HepG2 (cell line): Measurements from ENCODE around the gene NUB1. TPM values are rescaled to one million over a fixed set of nuclear protein-coding genes. Genes with fewer than 3 reads are reported as not detected.

Experiments used
- ATAC-seq: fragments of 200-7000 bp; cut with Tn5 transposase; 3 replicates; pipeline ENCODE4 v1.9.1; 2020; ENCODE audit warnings: mild to moderate bottlenecking, moderate library complexity
- BruUV-seq: library from RNA; stranded (reverse); fragments of 400-500 nt; replicated peaks from 2 replicates; lab custom pipeline; 2021; lab: Mats Ljungman, UMichigan
- CTCF ChIA-PET: fragments of 300-600 bp; formaldehyde crosslinking; extraction: SDS; loops from one replicate; lab custom pipeline; 2021; ENCODE audit warnings: low total read pairs, inconsistent platforms, low intra/inter-chr PET ratio; lab: Yijun Ruan, JAX
- POLR2A ChIA-PET: fragments of 350-600 bp; sonication (Branson Sonifier 250); formaldehyde crosslinking; loops from one replicate; lab custom pipeline; 2020; ENCODE audit warnings: antibody characterized with exemption, inconsistent platforms; lab: Yijun Ruan, JAX
- DNase-seq: peaks from one replicate; pipeline ENCODE4 v3.0.0-alpha.2; 2015; ENCODE audit warnings: low spot score
- FAIRE-seq: peaks from 3 replicates; lab custom pipeline; 2011; peaks lifted over from hg19 to GRCh38; lab: Jason Lieb, UNC
- H2AFZ ChIP-seq: one replicate; pipeline ENCODE4 v1.6.1; 2011; ENCODE audit warnings: low read length, inconsistent platforms
- H3K27ac ChIP-seq: fragments of 300-600 bp; 3 replicates; pipeline ENCODE4 v1.8.0; 2011; ENCODE audit warnings: mixed run types, mild to moderate bottlenecking, mixed read lengths, low read length, inconsistent platforms; ENCODE audit not compliant: insufficient read depth; ENCODE audit errors: extremely low read length
- H3K27me3 ChIP-seq, 2 experiments: fragments of 200-600 bp in 1 of 2; 2 replicates in 1 of 2; 3 replicates in 1 of 2; pipeline versions ENCODE4 v1.6.0 to v1.8.0; 2011; ENCODE audit warnings: low read length in 2 of 2, mild to moderate bottlenecking in 2 of 2, moderate library complexity in 2 of 2, inconsistent platforms in 1 of 2; ENCODE audit not compliant: insufficient read depth in 2 of 2, control insufficient read depth in 1 of 2
- H3K36me3 ChIP-seq, 2 experiments: fragments of 200-600 bp in 1 of 2; replicated peaks in 1 of 2; 2 replicates in 1 of 2; 3 replicates in 1 of 2; pipeline versions ENCODE4 v1.5.1 to v1.8.0; 2011; ENCODE audit warnings: low read length in 2 of 2, inconsistent platforms in 1 of 2; ENCODE audit not compliant: insufficient read depth in 2 of 2, control insufficient read depth in 1 of 2
- H3K4me1 ChIP-seq: 2 replicates; pipeline ENCODE4 v1.5.1; 2012; ENCODE audit warnings: low read length, inconsistent platforms; ENCODE audit not compliant: insufficient read depth
- H3K4me2 ChIP-seq: 2 replicates; pipeline ENCODE4 v1.6.0; 2011; ENCODE audit warnings: low read depth, low read length, inconsistent platforms
- H3K4me3 ChIP-seq, 3 experiments: fragments of 200-600 bp in 1 of 3; sonication (generic), shearing (Covaris generic) in 1 of 3; replicated peaks in 1 of 3; 2 replicates each; pipeline ENCODE4 v1.5.1; 2011 to 2016; ENCODE audit warnings: low read length in 3 of 3, inconsistent platforms in 2 of 3, low read depth in 2 of 3, mild to moderate bottlenecking in 2 of 3, control low read depth in 1 of 3, mixed read lengths in 1 of 3; ENCODE audit not compliant: insufficient read depth in 1 of 3
- H3K79me2 ChIP-seq: one replicate; pipeline ENCODE4 v1.6.1; 2011; ENCODE audit warnings: low read length, inconsistent platforms; ENCODE audit not compliant: insufficient read depth
- H3K9ac ChIP-seq: 2 replicates; pipeline ENCODE4 v1.6.0; 2011; ENCODE audit warnings: mild to moderate bottlenecking, low read depth, low read length, inconsistent platforms; ENCODE audit not compliant: insufficient read depth
- H3K9me3 ChIP-seq: 2 replicates; pipeline ENCODE4 v1.5.1; 2012; ENCODE audit warnings: mild to moderate bottlenecking, low read length
- H4K20me1 ChIP-seq: 2 replicates; pipeline ENCODE4 v1.6.0; 2011; ENCODE audit warnings: inconsistent platforms, mild to moderate bottlenecking, low read length, moderate library complexity; ENCODE audit not compliant: insufficient read depth
- GRHL1 ChIP-seq: sonication (generic); formaldehyde crosslinking; conservative IDR thresholded peaks from 2 replicates; pipeline ENCODE4 v1.8.0; 2022; ENCODE audit warnings: missing genetic modification reagents
- LRRFIP1 ChIP-seq: sonication (generic); formaldehyde crosslinking; conservative IDR thresholded peaks from 2 replicates; pipeline ENCODE4 v1.4.0; 2020; ENCODE audit warnings: missing genetic modification reagents
- MEIS1 ChIP-seq: sonication (generic); formaldehyde crosslinking; IDR thresholded peaks from 2 replicates; pipeline ENCODE4 v1.9.0; 2021; ENCODE audit warnings: mild to moderate bottlenecking, missing genetic modification reagents, moderate library complexity, borderline replicate concordance
- RAD51 ChIP-seq: fragments of 450-650 bp; IDR thresholded peaks from 2 replicates; pipeline ENCODE4 v1.6.1; 2016; ENCODE audit warnings: borderline replicate concordance
- STAG1 ChIP-seq: sonication (generic); formaldehyde crosslinking; IDR thresholded peaks from 2 replicates; pipeline ENCODE4 v1.4.0; 2020; ENCODE audit warnings: missing genetic modification reagents
- ZFP90 ChIP-seq: sonication (generic); formaldehyde crosslinking; IDR thresholded peaks from 2 replicates; pipeline ENCODE4 v1.8.0; 2022; ENCODE audit warnings: missing genetic modification reagents, mild to moderate bottlenecking, inconsistent platforms, borderline replicate concordance
- WGBS: methylation state at CpG from one replicate; pipeline ENCODE4 v1.1.6; 2017; ENCODE audit warnings: low lambda C conversion rate; 5-methylcytosine and 5-hydroxymethylcytosine counted together
- in situ Hi-C: cut with HindIII; loops from 2 replicates; pipeline ENCODE4 v1.10.0; 2017; ENCODE audit warnings: low pct_unique_long_range_greater_than_20kb; ENCODE audit not compliant: extremely low pct_ligation_motif_present
- intact Hi-C: fragments of 100-400 bp; cut with micrococcal nuclease; formaldehyde crosslinking; loops from one replicate; pipeline ENCODE4 v1.10.0; 2022; ENCODE audit not compliant: unreplicated experiment
- polyA plus RNA-seq, 8 experiments: library from polyadenylated mRNA; depleted of rRNA in 3 of 8; stranded (reverse) in 7 of 8; unstranded in 1 of 8; fragments of >200 nt; fragmentation: Illumina TruSeq in 4 of 8; extraction: Trizol in 4 of 8; gene quantifications; 2 replicates each; pipeline versions ENCODE4 v1.2.1 to v1.2.3, GENCODE V29; 2011 to 2016; ENCODE audit warnings: low read depth in 4 of 8, missing spikeins in 1 of 8, mixed read lengths in 1 of 8; ENCODE audit not compliant: insufficient read depth in 1 of 8
- total RNA-seq, 5 experiments: library from RNA; depleted of rRNA; stranded (reverse); fragments of >200 nt; fragmentation: Illumina TruSeq; extraction: Trizol; gene quantifications; 2 replicates each; pipeline ENCODE4 v1.2.3, GENCODE V29; 2016; ENCODE audit warnings: low read depth in 1 of 5
- TF ChIP-seq, protein P1 (sequence below): sonication (generic); formaldehyde crosslinking; conservative IDR thresholded peaks from 2 replicates; pipeline ENCODE4 v1.4.0; 2020; ENCODE audit warnings: missing genetic modification reagents

The NUB1 gene
- total and polyA plus RNA-seq, 2 of the 13 experiments (the other 11 are each of a cell fraction or from before 2014, with no cell fraction given): 27.1 to 37.0 TPM

- H3K4me3 ChIP-seq: no peak overlapping the region
- BruUV-seq: no TSS peak
- no peak overlapping the region for H3K4me2 ChIP-seq
- ChIA-PET POLR2A (no interaction called here), CTCF (no interaction called here)
- peaks cover 1 to 4% of the 10 kb centered on the region in 2 experiments; a peak in 1 of 5 replicates for H3K27me3 ChIP-seq
- no peak overlapping the region for H3K9ac ChIP-seq
- 0% methylated on average over 2 of the region's 5 CpGs for WGBS
- no peaks in the 10 kb centered on the region for H3K79me2 ChIP-seq
- H3K36me3 ChIP-seq: no peaks in the 10 kb centered on the region
- intact Hi-C loops (no loop called here), in situ Hi-C loops (no loop called here)
- no peak for ATAC-seq
- no peak for FAIRE-seq
- DNase-seq: no peak
- H3K4me1 ChIP-seq: no peaks in the 10 kb centered on the region
- H2AFZ ChIP-seq: no peak overlapping the region
- no peaks in the 10 kb centered on the region for H4K20me1 ChIP-seq
- TF ChIP-seq LRRFIP1 (CRISPR knock-in tag) (no peak), STAG1 (CRISPR knock-in tag) (no peak), MEIS1 (CRISPR knock-in tag) (no peak), RAD51 (no peak), GRHL1 (CRISPR knock-in tag) (no peak), ZFP90 (CRISPR knock-in tag) (no peak)
- TF ChIP-seq, protein P1, sequence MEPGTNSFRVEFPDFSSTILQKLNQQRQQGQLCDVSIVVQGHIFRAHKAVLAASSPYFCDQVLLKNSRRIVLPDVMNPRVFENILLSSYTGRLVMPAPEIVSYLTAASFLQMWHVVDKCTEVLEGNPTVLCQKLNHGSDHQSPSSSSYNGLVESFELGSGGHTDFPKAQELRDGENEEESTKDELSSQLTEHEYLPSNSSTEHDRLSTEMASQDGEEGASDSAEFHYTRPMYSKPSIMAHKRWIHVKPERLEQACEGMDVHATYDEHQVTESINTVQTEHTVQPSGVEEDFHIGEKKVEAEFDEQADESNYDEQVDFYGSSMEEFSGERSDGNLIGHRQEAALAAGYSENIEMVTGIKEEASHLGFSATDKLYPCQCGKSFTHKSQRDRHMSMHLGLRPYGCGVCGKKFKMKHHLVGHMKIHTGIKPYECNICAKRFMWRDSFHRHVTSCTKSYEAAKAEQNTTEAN: no peak
- H3K27ac ChIP-seq: no peak overlapping the region
- peaks cover 34% of the 10 kb centered on the region for H3K9me3 ChIP-seq
Observed at GRCh38 chr7:151320263-151320845, 21.3 kb upstream of the NUB1 start.
